ENCODE results near the gene CLEC4G.
"Not testable (repeated sequence)": the region's sequence is repeated elsewhere in the genome, so short reads cannot be mapped to it uniquely, and the experiment has no call there.

The CLEC4G gene

DNA sequence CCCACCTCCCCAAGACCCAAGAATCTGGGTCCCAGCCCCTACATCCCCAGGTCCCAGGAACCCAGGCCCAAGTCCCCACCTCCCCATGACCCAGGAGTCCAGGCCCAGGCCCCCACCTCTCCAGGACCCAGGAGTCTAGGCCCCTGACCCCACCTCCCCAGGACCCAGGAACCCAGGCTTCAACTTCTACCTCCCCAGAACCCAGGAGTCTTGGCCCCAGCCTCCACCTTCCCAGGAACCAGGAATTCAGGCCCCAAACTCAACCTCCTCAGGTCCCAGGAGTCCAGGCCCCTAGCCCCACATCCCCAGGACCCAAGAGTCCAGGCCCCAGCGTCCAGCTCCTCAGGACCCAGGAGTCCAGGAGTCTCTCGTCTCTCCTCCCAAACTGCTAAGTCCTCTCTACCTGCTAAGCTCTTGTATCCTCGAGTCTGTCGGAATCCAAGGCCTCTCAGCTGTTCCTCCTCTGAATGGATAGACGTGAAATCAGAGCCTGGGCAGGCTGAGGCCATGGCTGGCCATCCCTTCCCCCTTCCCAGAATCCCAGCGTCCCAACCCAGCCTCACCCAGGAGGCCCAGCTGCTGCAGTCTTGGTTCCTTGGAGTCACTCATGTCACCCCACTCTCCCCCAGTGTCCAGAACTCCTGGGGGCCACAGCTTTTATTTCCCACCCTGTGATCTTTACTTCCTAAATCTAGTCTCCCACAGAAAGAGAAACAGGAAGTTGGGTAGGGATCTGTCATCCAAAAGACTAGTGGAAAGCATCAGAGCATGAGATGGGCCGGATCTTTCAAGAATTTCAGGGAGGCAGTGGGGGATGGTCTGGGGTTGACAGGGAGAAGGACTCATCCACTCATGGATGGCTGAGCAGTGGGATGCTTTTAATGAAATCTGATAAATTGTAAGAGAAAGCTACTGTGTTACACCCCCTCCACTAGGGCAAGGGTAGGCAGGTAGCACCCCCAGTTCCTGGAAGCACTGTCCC is 15.3 kb upstream of the CLEC4G start, which contains the start of gene CD209:
Gene CD209 (minus strand): TSS at position 632 of the 982 bp plus-strand sequence. CDS start 23 bp downstream, at position 609.
- no peak for DNase-seq (ENCODE audit: low read depth)

DNA sequence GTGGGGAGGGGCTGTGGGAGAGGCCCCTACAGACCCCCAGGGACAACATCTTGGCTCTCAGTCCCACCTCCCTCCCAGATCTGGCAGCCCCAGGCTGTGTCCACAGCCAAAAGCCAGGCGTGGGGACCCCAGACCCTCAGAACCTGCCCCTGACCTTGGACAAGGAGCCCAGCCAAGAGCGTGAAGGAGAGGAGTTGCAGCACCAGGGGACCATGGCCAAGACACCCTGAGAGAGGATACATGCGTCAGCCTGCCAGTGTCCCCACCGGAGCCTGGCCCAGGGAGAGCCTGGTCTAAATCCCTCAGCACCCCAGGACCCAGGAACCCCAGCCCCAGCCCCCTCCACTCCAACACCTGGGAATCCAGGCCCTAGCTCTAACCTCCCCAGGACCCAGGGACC is 14.4 kb upstream of the CLEC4G start:
- DNase-seq (ENCODE audit: low read depth): not testable (repeated sequence)

DNA sequence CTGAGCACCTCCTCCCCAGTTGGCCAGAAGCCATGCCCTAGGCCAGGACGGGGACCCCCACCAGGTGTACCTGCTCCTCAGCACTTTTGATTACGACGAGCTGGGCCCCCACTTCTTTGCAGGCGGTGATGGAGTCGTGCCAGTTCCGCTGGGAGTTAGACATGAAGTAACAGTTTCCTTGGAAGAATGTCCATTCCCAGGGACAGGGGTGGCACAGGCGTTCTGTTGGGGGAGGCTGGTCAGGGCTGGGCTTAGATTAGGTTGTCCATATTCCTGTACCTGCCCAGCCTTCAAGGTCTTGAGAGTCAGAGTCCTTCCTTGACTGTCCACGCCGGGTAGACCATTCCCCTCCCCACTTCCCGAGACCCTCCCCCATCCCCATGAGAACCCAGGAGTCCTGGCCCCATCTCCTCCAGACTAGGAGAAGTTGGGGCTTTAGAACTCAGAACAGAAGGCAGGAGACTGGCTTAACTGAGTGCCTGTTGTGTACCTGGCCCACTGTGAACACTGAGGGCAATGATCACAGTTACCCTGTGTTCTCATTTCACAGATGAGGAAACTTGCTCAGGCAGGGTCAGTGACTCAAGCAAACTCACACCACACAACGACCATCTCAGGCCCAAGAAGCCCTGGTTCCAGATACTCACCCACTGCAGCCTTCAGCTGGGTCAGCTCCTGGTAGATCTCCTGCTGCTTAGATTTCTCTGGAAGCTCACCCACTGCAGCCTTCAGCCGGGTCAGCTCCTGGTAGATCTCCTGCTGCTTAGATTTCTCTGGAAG is 13.2 kb upstream of the CLEC4G start:
- DNase-seq (ENCODE audit: low read depth): no peak

DNA sequence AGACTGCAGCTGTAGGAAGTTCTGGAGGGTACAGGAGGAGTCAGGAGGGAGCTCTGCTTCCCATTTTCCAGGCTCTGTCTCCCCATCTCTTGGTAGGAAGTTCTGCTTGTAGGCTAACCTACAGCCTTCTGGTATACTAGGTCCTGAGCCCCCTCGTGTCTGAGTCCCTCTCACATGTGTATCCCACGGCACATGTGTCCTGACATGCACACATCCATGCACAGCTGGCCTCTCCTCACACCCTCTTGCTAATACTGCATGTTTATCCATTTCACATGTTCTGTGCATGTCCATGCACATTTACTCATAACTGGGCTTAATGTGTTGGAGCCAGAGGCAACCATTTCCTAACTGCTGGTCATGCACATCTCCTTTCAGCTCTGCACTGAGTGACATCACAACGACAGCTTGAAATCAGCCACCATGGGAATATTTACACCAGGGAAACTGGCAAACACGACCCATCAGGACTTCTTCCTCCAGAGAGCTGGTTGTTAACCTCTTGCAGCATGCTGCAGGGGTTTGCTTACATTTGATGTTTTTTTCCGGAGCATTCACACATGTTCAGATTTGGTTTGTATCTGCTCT is 12.4 kb upstream of the CLEC4G start:
- no peak for DNase-seq (ENCODE audit: low read depth)

DNA sequence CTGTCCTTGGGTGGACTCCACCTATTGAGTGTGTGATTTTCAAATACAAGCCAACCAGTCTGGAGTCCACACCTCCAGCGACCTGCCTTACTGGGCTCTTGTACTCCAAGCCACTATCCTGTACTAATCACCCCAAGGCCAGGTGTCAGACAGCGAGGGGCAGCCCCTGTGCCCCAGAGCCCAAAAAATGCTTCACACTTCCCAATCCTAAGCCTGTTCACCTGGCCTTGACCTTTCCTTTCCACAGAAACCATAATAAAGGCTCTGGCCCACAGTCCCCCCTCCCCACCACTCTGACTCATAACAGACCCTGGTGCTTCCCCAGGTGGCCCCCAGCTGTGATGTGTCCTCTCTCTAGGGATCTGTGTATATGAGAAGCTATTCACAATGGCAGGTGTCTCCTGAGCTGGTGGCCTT is 11.5 kb upstream of the CLEC4G start:
- no peak for DNase-seq (ENCODE audit: low read depth)

DNA sequence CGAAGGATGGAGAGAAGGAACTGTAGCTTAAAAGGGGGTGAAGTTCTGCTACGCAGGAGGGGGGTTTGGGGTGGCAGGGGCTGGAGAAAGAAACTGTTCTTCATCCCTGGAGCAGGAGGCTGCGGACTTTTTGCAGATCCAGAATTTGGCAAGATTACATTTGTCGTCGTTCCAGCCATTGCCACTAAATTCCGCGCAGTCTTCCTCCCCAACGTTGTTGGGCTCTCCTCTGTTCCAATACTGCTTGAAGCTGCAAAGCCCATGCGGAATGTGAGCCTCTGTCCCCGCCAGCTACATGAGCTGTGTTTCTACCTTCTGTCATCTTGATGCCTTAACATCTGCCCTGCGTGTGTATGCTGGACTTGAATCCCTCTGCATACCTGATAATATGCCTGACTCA is 11.1 kb upstream of the CLEC4G start:
- no peak for DNase-seq (ENCODE audit: low read depth)

DNA sequence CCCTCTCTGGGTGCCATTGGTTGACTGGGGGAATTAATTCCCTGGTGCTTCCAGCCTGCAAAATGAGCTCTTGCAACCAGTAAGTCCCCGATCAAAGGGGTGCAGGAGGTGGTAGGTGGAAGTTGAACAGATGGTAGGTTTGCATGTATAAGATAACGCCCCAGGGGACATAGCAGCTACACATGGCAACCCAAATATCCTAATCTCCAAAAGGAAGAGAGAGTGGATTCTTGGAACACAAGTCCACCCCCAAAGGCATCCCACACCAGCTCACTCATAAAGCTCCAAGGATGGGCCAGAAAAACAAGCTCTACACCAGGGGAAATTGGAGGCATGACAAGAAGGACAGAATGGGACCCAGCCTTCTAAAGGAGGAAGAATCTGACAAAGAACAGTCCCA is 10.7 kb upstream of the CLEC4G start:
- DNase-seq (ENCODE audit: low read depth): no peak

DNA sequence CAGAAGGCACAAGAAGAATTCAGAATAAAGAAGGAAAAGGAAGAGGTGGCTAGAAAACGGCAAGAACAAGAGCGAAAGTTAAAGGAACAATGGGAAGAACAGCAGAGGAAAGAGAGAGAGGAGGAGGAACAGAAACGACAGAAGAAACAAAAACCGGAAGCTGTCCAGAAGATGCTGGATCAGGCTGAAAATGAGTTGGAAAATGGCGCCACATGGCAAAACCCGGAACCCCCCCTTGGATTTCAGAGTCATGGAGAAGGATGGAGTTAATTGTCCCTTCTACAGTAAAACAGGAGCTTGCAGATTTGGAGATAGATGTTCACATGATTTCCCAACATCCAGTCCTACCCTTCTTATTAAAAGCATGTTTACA is 8.8 kb upstream of the CLEC4G start:
- no peak for DNase-seq (ENCODE audit: low read depth)

DNA sequence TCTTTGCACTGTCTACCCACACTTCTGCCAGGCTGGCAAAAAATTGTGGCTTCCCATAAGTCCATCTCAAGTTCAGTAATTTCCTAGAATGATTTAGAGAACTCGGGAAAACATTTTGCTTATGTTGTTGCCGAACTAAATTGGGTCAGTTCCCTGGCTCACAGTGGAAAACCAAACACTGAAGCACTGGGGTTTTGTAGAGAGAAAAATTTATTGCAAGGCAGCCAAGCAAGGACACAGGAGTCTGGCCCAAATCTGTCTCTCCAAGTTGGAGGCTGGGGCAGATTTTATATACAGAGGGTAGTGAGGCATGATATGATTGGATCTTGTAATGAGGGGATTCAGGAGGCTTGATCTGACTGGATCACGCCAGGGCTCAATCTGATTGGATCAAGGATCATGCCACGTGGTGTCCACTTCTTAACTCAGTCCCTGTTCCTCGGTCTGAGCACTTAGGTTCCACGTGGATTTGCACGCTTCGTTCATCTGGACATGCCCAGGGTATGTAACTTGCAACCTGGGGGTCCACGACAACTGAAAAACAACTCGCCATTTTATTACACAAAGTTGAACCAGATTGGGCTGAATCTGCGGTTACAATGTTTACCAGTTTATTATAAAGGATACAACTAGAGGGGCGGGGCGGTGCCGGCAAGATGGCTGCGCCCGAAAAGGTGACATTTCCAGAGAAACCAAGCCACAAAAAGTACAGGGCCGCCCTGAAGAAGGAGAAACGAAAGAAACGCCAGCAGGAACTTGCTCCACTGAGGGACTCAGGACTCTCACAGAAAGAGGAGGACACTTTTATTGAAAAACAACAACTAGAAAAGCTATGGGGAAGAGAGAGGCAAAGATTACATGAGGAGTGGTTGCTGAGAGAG is 8.1 kb upstream of the CLEC4G start:
- DNase-seq (ENCODE audit: low read depth): no peak

DNA sequence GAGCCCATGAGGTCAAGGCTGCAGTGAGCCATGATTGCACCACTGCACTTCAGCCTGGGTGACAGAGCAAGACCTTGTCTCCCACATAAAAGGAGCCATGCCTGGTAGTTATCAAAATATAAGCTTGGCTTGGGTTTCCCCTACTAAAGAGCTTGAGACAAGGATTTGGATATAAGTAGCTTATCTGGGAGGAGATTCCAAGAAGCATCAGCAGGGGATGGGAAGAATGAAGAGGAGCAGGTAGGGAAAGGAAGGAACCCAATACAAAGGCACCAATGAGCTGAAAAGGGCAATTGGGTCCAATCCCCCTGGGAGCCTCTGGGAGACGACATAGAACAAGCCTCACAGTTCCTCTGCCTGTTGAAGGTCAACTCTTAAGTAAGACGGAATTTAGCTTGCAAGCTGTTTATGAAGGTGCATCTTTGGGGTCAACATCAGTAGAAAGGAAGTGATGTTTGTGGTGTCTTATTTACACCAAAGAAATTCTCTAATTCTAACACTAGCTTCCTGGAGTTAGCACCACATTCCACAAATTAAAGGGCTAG is 7.4 kb upstream of the CLEC4G start:
- no peak for DNase-seq (ENCODE audit: low read depth)

DNA sequence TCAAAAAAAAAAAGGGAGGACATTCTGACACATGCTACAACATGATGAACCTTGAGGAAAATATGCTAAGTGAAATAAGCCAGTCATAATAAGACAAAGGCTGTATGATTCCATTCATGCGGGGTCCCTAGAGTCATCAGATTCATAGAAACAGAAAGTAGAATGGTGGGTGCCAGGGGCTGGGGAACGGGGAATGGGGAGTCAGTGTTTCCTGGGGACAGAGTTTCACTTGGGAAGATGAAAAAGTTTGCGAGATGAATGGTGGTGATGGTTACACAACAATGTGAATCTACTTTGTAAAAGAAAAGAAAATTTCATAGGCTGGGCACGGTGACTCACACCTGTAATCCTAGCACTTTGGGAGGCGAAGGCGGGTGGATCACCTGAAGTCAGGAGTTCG is 6.1 kb upstream of the CLEC4G start:
- no peak for DNase-seq (ENCODE audit: low read depth)

DNA sequence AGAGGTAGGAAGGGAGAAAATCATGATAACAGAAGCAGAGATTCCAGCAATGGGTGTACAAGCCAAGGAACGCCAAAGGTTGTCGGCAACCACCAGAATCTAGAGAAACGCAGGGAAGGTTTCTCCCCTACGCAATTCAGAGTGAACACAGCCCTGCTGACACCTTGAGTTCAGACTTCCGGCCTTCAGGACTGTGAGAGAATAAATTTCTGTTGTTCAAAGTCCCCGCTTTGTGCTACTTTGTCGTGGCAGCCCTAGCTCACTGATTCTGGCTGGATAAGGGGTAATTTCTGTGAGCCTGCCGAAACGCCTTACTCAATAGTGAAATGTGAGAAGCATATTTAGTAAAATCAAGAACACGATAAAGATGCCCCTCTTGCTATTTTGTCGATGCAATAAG is 5.3 kb upstream of the CLEC4G start:
- no peak for DNase-seq (ENCODE audit: low read depth)

DNA sequence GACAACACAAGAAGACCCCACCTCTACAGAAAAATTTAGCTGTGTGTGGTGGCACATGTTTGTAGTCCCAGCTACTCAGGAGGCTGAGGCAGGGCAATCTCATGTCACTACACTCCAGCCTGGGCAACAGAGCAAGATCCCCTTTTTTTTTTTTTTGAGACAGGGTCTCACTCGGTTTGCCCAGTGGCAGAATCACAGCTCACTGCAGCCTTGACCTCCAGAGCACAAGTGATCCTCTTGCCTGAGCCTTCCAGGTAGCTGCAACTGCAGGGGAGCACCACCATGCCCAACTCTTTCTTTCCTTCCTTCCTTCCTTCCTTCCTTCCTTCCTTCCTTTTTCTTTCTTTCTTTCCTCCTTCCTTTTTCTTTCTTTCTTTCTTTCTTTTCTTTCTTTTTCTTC is 4.2 kb upstream of the CLEC4G start:
- DNase-seq (ENCODE audit: low read depth): no peak

DNA sequence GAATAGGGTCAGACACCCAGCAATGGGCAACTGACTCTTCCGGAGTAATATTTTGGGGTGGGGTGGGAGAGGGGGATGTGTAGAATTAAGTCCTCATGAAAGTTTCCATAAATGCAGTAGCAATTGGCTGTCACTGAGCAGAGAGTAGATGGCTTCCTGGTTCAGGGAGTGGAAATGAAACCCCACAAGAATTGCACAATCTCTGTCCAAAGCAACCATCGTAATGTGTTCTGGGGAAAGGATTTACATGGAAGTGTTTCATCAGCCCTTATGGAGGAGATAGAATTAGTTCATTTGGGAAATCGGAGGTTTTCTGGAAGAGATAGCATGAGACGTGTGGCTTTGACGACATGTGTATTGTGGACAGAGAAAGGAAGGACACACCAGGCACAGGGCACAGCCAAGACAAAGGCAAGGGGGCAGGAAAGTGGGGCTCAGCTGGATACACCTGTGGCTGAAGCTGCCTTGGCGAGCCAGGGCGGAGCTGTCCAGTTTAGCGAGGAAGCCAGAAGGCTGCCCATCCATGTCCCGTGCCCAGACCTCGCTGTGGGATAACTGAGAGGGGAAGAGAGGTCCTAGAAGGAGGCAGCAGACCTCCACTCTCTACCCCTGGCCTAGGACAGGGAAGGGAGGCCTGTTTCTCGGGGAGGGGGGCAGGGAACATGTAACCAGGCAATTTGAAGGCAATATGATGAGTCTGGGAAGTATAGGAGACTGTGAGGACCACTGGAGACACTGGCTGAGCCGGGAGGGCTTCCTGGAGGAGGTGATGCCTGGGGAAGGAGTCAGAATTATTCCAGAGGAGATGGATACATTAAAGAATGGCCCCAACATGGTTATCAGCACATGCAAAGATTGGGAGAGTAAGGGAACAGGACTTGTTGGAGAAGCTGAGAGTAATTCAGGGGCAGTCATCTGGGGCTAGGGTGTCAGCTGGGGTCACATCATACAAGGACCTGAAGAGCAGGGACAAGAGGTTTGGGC is 2.6 kb upstream of the CLEC4G start:
- no peak for DNase-seq (ENCODE audit: low read depth)

DNA sequence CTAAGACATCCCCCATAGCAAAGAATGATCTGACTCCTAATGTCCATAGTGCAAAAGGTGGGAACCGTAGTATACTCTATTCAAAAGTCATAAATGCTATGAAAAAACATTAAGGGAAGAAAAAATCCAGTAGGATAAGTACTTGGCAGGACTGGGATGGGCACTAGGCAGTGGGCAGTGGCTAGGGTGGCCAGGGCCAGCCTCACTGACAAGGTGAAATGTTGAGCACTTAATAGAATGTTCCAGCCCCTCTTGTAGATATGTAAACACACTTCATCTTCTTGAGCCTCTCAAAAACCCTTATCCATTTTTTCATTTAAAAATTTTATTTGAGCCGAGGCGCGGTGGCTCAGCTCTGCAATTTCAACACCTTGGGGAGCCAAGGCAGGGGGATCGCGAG is 1.5 kb upstream of the CLEC4G start:
- no peak for DNase-seq (ENCODE audit: low read depth)

DNA sequence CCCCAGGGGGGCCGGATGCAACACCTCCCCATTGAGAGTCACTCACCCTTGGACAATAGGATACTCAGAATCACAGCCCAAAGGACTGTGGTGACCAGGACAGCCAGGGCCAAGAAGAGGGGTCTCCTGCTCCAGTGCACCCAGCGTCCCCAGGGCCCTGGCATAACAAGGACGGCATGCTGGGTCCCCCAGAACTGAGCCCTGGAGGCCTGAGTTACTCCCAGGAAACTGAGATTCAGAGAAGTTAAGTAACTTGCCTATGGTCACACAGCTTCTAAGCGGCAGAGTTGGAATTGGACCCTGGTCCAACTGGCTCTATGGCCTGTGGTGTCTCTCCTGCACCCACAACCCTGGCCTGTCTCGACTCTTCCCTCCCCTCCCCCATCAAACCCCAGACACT is 295 bp downstream of the CLEC4G start:
- no peak for DNase-seq (ENCODE audit: low read depth)

DNA sequence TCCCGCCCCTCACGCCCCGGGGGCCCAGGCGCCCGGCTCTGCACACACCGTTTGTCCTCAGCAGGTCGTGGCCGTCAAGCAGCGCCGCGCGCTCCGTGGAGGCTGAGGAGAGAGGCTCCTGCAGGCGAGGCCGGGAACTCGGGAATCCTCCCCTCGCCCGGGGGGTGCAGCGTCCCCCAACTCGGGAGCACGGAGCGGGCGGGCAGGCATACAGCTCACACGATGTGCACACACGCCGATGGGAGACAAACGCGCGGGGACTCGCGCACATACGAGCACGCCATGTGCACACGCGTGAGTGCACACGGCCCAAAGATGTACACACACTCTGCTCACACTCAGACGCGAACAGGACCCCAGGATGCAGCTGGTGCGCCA is 703 bp downstream of the CLEC4G start:
- DNase-seq (ENCODE audit: low read depth): no peak

DNA sequence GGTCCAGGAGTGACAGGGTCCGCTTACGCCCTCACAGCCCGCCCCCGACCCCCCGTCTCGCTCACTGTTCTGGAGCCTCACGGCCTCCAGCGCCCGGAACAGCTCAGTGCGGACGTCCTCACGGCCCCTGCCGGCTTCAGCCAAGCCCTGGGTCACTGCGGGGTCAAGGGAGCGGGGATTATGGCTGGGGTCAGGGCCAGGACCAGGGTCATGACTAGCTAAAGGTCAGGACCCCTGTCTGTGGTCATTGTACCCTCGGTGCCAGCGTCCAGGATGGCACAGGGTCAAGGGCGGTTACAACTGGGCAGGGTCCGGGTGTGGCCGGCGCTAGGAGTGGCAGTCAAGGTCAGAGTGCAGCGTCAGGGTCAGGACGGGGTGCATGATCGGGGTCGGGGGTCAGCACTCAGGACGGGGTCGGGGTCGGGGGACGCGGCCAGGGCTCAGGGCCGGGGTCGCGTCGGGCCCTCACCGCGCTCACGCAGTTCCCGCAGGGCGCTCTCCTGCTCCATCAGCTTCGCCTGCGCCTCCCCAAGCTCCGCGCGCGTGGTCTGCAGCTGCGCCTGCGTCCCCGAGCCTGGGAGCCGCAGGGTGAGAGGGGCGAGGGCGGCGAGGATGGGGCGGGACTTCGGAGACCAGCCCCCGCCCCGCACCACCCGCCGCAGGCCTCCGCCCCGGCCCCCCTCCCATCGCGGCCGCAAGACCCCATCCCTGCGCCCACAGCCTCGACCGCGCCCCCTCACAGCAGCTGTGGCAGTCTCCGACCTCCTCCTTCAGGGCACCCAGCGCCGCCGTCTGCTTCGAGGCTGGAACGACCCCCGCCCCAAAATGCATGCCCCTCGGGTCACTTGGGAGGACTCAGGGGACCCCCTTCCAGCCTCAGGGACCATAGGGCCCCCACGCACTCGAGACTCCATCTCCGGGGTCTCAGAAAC is 1.4 kb downstream of the CLEC4G start:
- no peak for DNase-seq (ENCODE audit: low read depth)

DNA sequence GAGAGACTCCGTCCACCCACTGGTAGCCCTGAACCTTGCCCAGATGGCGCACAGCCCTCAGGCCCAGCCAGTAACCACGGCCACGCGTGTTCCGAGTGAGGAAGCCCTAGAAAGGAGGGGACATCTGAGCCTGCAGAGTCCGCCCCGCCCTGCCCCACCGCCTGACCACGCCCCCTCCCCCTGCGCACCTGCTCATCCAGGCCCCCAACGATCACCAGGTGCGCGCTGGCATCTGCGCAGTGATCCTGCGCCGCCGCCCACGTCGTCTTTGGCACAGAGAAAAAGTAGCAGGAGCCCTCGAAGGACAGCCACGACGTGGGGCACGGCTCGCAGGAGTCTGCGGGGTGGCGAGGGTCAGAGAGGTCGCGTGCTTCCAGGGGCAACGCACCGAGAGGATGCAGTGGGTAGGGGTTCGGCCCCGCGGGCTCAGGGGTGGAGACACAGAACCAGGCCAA is 2.1 kb downstream of the CLEC4G start:
- DNase-seq (ENCODE audit: low read depth): no peak

Measured in activated T-cell treated with anti-CD3 and anti-CD28 coated beads for 1 hour (primary cell).